Lung (tissue), 12 donors: ENCODE data around the gene KRTAP9-3. TPM values are rescaled to one million over a fixed set of nuclear protein-coding genes. Genes with fewer than 3 reads are reported as not detected.

Source experiments
- ATAC-seq: fragments of 200-7000 bp; cut with Tn5 transposase; one replicate; pipeline ENCODE4 v1.9.1; 2020; ENCODE audit warnings: moderate number of reproducible peaks; ENCODE audit not compliant: insufficient read depth, low FRiP score
- DNase-seq, 3 donors: peaks; one replicate each; pipeline ENCODE4 v3.0.0-alpha.2; 2013 to 2017
- H3K27ac ChIP-seq, 2 donors: one replicate each; pipeline ENCODE4 v1.5.1; 2013; ENCODE audit warnings: mild to moderate bottlenecking in 2 of 2, moderate library complexity in 2 of 2, control low read depth in 1 of 2, inconsistent platforms in 1 of 2, low read depth in 1 of 2, low read length in 1 of 2
- H3K27me3 ChIP-seq, 3 donors: one replicate each; pipeline ENCODE4 v1.5.1; 2013; ENCODE audit warnings: low read length in 2 of 3; ENCODE audit not compliant: control insufficient read depth in 3 of 3, insufficient read depth in 3 of 3
- H3K36me3 ChIP-seq, 4 donors: one replicate each; pipeline ENCODE4 v1.5.1; 2013; ENCODE audit warnings: low read length in 4 of 4, mild to moderate bottlenecking in 1 of 4, moderate library complexity in 1 of 4; ENCODE audit not compliant: control insufficient read depth in 4 of 4, insufficient read depth in 4 of 4
- H3K4me1 ChIP-seq, 5 donors: one replicate each; pipeline ENCODE4 v1.5.1; 2013; ENCODE audit warnings: low read length in 5 of 5, mild to moderate bottlenecking in 2 of 5, moderate library complexity in 1 of 5; ENCODE audit not compliant: control insufficient read depth in 5 of 5, insufficient read depth in 5 of 5
- H3K4me3 ChIP-seq: one replicate; pipeline ENCODE4 v1.5.1; 2013; ENCODE audit warnings: mild to moderate bottlenecking, control low read depth, moderate library complexity
- H3K9ac ChIP-seq, 2 donors: one replicate each; pipeline ENCODE4 v1.5.1; 2013; ENCODE audit warnings: low read length in 2 of 2, control low read depth in 1 of 2; ENCODE audit not compliant: insufficient read depth in 1 of 2
- H3K9me3 ChIP-seq, 4 donors: one replicate each; pipeline ENCODE4 v1.5.1; 2013; ENCODE audit warnings: low read length in 3 of 4, mild to moderate bottlenecking in 1 of 4, moderate library complexity in 1 of 4; ENCODE audit not compliant: control insufficient read depth in 4 of 4, insufficient read depth in 3 of 4
- CTCF ChIP-seq: IDR thresholded peaks from 2 replicates; pipeline ENCODE4 v1.5.1; 2012; ENCODE audit warnings: mild to moderate bottlenecking; ENCODE audit errors: control extremely low read depth, extremely low read depth
- WGBS, 2 donors: extraction: QIAGEN DNeasy Blood & Tissue Kit; methylation state at CpG; one replicate each; pipeline ENCODE4 v1.1.7; 2013; 5-methylcytosine and 5-hydroxymethylcytosine counted together
- polyA plus RNA-seq, 2 donors: library from polyadenylated mRNA; stranded (reverse); fragments of 200-250 nt; gene quantifications; one replicate each; pipeline ENCODE4 v1.2.1, GENCODE V29; 2013
- total RNA-seq, 2 donors: library from RNA; depleted of rRNA in 1 of 2; stranded (reverse); fragments of >200 nt in 1 of 2; gene quantifications; one replicate each; pipeline ENCODE4 v1.2.1, GENCODE V29; 2014 to 2021
- donor health status: control.
- donor health status: control.
- donor health status: Bipolar disorder and iron deficiency.
- donor health status: healthy.
- donor health status: DM: yes; HTN: yes; CAD: no.

KRTAP9-3 gene
- total and polyA plus RNA-seq, 4 donors = not detected

GRCh38 chr17:41211845-41212466, 20.3 kb upstream of the KRTAP9-3 start:
- peak in 1 of 3 donors; percentile 2 for DNase-seq
- Histone ChIP-seq H3K27ac (no peak overlapping the region), H3K9ac (no peak overlapping the region), H3K36me3 (no peaks in the 10 kb centered on the region), H3K27me3 (no peaks in the 10 kb centered on the region), H3K9me3 (peaks cover 0 to 5% (median 0%) of the 10 kb centered on the region in 4 donors), H3K4me3 (no peak overlapping the region), H3K4me1 (no peaks in the 10 kb centered on the region)
- WGBS, 2 donors = 47 to 68% methylated on average over 1 of the region's 1 CpG
- ATAC-seq = no peak
- TF ChIP-seq CTCF = no peak

- no peak overlapping the region for H3K27ac ChIP-seq
- TF ChIP-seq CTCF = no peak
- H3K9ac ChIP-seq = no peak overlapping the region
- H3K36me3 ChIP-seq = no peaks in the 10 kb centered on the region
- no peaks in the 10 kb centered on the region for H3K27me3 ChIP-seq
- peaks cover 0 to 5% (median 0%) of the 10 kb centered on the region in 4 donors for H3K9me3 ChIP-seq
- WGBS, 2 donors = 75 to 80% methylated on average over 7 of the region's 7 CpGs
- ATAC-seq = no peak
- H3K4me3 ChIP-seq = no peak overlapping the region
- H3K4me1 ChIP-seq = no peaks in the 10 kb centered on the region
- DNase-seq = no peak
Measured at GRCh38 chr17:41212524-41213169, 19.6 kb upstream of the KRTAP9-3 start.

- H3K4me3 ChIP-seq = no peak overlapping the region
- H3K27me3 ChIP-seq = no peaks in the 10 kb centered on the region
- DNase-seq (no peak), ATAC-seq (no peak)
- WGBS, 2 donors = 75 to 86% methylated on average over 1 of the region's 1 CpG
- no peaks in the 10 kb centered on the region for H3K36me3 ChIP-seq
- no peak overlapping the region for H3K27ac ChIP-seq
- no peak overlapping the region for H3K9ac ChIP-seq
- TF ChIP-seq CTCF = no peak
- H3K9me3 ChIP-seq = peaks cover 0 to 5% (median 1%) of the 10 kb centered on the region in 4 donors
- no peaks in the 10 kb centered on the region for H3K4me1 ChIP-seq
Measured at GRCh38 chr17:41215681-41216080, 16.6 kb upstream of the KRTAP9-3 start.
